Measurements from ENCODE around the gene CNNM1. TPM values are rescaled to one million over a fixed set of nuclear protein-coding genes. Genes with fewer than 3 reads are reported as not detected.

The CNNM1 gene
- total and polyA plus RNA-seq, 2 donors (not counting 1 experiment from before 2014, with no cell fraction given), result not detected

- no peaks in the 10 kb centered on the region for H3K4me1 Mint-ChIP-seq
- Histone ChIP-seq H3K9ac (ENCODE audit: low read length) (no peak overlapping the region), H3K36me3 (replicated peaks in 1 of 2; ENCODE audit: control extremely low read depth in 1 of 2, control insufficient read depth in 1 of 2, extremely low read depth in 1 of 2, insufficient read depth in 2 of 2, low read length in 1 of 2) (no peaks in the 10 kb centered on the region), H3K9me3 (ENCODE audit: control extremely low read depth in 1 of 3, control insufficient read depth in 2 of 3, insufficient read depth in 1 of 3, low read length in 2 of 3) (no peaks in the 10 kb centered on the region), H3K79me2 (ENCODE audit: control insufficient read depth, insufficient read depth, low read length) (no peaks in the 10 kb centered on the region), H4K20me1 (ENCODE audit: control insufficient read depth, insufficient read depth, low read length, poor library complexity, severe bottlenecking) (no peaks in the 10 kb centered on the region), H3K4me1 (ENCODE audit: control insufficient read depth in 2 of 2, insufficient read depth in 2 of 2, low read length in 2 of 2) (no peaks in the 10 kb centered on the region), H3K27ac (ENCODE audit: low read length in 2 of 2) (no peak overlapping the region), H3K4me3 (ENCODE audit: control extremely low read depth in 1 of 5, extremely low read depth in 1 of 5, insufficient read depth in 1 of 5, low read depth in 2 of 5, low read length in 4 of 5) (no peak overlapping the region), H3K27me3 (replicated peaks in 1 of 4; ENCODE audit: control extremely low read depth in 1 of 4, control insufficient read depth in 3 of 4, insufficient read depth in 4 of 4, low read length in 3 of 4) (no peaks in the 10 kb centered on the region), H2AFZ (ENCODE audit: insufficient read depth, low read depth, low read length, poor library complexity, severe bottlenecking) (no peak overlapping the region), H3K4me2 (replicated peaks; ENCODE audit: low read depth, low read length, poor library complexity, severe bottlenecking) (no peak overlapping the region)
- intact Hi-C loops (cut with micrococcal nuclease), result no loop called here
- H3K27me3 Mint-ChIP-seq, result peaks cover 12% of the 10 kb centered on the region
- TF ChIP-seq EZH2 (IDR thresholded peaks at IDR 0.05; ENCODE audit: borderline replicate concordance, insufficient read depth, low read depth, low read length, poor library complexity, severe bottlenecking) (no peak), CTCF (IDR thresholded peaks at IDR 0.05) (no peak)
- CTCF ChIA-PET, result no interaction called here
- ATAC-seq (ENCODE audit: low read depth) (no peak), DNase-seq (no peak)
- POLR2A ChIA-PET, result no interaction called here
- no peak overlapping the region for H3K27ac Mint-ChIP-seq
- no peaks in the 10 kb centered on the region for H3K9me3 Mint-ChIP-seq (ENCODE audit: insufficient read depth)
- WGBS (ENCODE audit: insufficient coverage), result no CpG with 5 or more reads among the region's 3 CpGs
- no peak overlapping the region for H3K4me3 Mint-ChIP-seq
Measured at GRCh38 chr10:99339563-99340047, 10.4 kb downstream of the CNNM1 start.

GRCh38 chr10:99340650-99341049, 11.5 kb downstream of the CNNM1 start:
- Histone ChIP-seq H3K4me1 (ENCODE audit: control insufficient read depth in 2 of 2, insufficient read depth in 2 of 2, low read length in 2 of 2) (no peaks in the 10 kb centered on the region), H3K79me2 (ENCODE audit: control insufficient read depth, insufficient read depth, low read length) (no peaks in the 10 kb centered on the region), H4K20me1 (ENCODE audit: control insufficient read depth, insufficient read depth, low read length, poor library complexity, severe bottlenecking) (no peaks in the 10 kb centered on the region), H3K4me2 (replicated peaks; ENCODE audit: low read depth, low read length, poor library complexity, severe bottlenecking) (no peak overlapping the region), H3K4me3 (ENCODE audit: control extremely low read depth in 1 of 5, extremely low read depth in 1 of 5, insufficient read depth in 1 of 5, low read depth in 2 of 5, low read length in 4 of 5) (no peak overlapping the region), H3K9ac (ENCODE audit: low read length) (no peak overlapping the region), H3K9me3 (ENCODE audit: control extremely low read depth in 1 of 3, control insufficient read depth in 2 of 3, insufficient read depth in 1 of 3, low read length in 2 of 3) (no peaks in the 10 kb centered on the region), H3K27ac (ENCODE audit: low read length in 2 of 2) (no peak overlapping the region), H3K36me3 (replicated peaks in 1 of 2; ENCODE audit: control extremely low read depth in 1 of 2, control insufficient read depth in 1 of 2, extremely low read depth in 1 of 2, insufficient read depth in 2 of 2, low read length in 1 of 2) (no peaks in the 10 kb centered on the region), H3K27me3 (replicated peaks in 1 of 4; ENCODE audit: control extremely low read depth in 1 of 4, control insufficient read depth in 3 of 4, insufficient read depth in 4 of 4, low read length in 3 of 4) (no peaks in the 10 kb centered on the region), H2AFZ (ENCODE audit: insufficient read depth, low read depth, low read length, poor library complexity, severe bottlenecking) (no peak overlapping the region)
- H3K27me3 Mint-ChIP-seq, result peaks cover 12% of the 10 kb centered on the region
- no peak overlapping the region for H3K4me3 Mint-ChIP-seq
- no peak for DNase-seq
- ATAC-seq (ENCODE audit: low read depth), result no peak
- no peaks in the 10 kb centered on the region for H3K9me3 Mint-ChIP-seq (ENCODE audit: insufficient read depth)
- intact Hi-C loops (cut with micrococcal nuclease), result no loop called here
- CTCF ChIA-PET, result no interaction called here
- no peak for TF ChIP-seq CTCF (IDR thresholded peaks at IDR 0.05)
- no peaks in the 10 kb centered on the region for H3K4me1 Mint-ChIP-seq
- no CpG with 5 or more reads among the region's 3 CpGs for WGBS (ENCODE audit: insufficient coverage)
- POLR2A ChIA-PET, result no interaction called here
- H3K27ac Mint-ChIP-seq, result no peak overlapping the region

Data from B cell (primary cell).